Suprapubic skin (tissue), 4 donors: ENCODE measurements around the gene KIAA1217. TPM values are rescaled to one million over a fixed set of nuclear protein-coding genes. Genes with fewer than 3 reads are reported as not detected.

ENCODE experiments used
- DNase-seq, 2 donors: peaks; one replicate each; pipeline ENCODE4 v3.0.0-alpha.2; 2019; ENCODE audit warnings: low spot score in 2 of 2
- H3K27ac ChIP-seq: fragments of 200-600 bp; sonication (generic); one replicate; pipeline ENCODE4 v1.5.1; 2019
- H3K27me3 ChIP-seq: fragments of 200-600 bp; sonication (generic); one replicate; pipeline ENCODE4 v1.5.1; 2019
- H3K36me3 ChIP-seq: fragments of 200-600 bp; sonication (generic); one replicate; pipeline ENCODE4 v1.5.1; 2019
- H3K4me1 ChIP-seq: fragments of 200-600 bp; sonication (generic); one replicate; pipeline ENCODE4 v1.5.1; 2019
- H3K4me3 ChIP-seq: fragments of 200-600 bp; sonication (generic); one replicate; pipeline ENCODE4 v1.5.1; 2019; ENCODE audit warnings: mild to moderate bottlenecking
- H3K9me3 ChIP-seq: fragments of 200-600 bp; sonication (generic); one replicate; pipeline ENCODE4 v1.5.1; 2019
- CTCF ChIP-seq, 2 donors: fragments of 200-600 bp in 1 of 2; fragments of 450-650 bp in 1 of 2; sonication (generic) in 1 of 2; IDR thresholded peaks; one replicate each; pipeline ENCODE4 v1.5.1; 2016 to 2019; ENCODE audit warnings: antibody characterized with exemption in 2 of 2, mild to moderate bottlenecking in 1 of 2, moderate library complexity in 1 of 2
- EP300 ChIP-seq: sonication (generic); formaldehyde crosslinking; IDR thresholded peaks from one replicate; pipeline ENCODE4 v1.6.1; 2017; ENCODE audit warnings: antibody characterized with exemption
- POLR2A ChIP-seq, 2 donors: fragments of 450-650 bp; IDR thresholded peaks; one replicate each; pipeline ENCODE4 v1.6.1; 2017; ENCODE audit warnings: antibody characterized with exemption in 2 of 2, mild to moderate bottlenecking in 2 of 2, moderate library complexity in 2 of 2
- POLR2AphosphoS5 ChIP-seq, 3 donors: sonication (generic); formaldehyde crosslinking; IDR thresholded peaks; one replicate each; pipeline ENCODE4 v1.6.1; 2017; ENCODE audit warnings: antibody characterized with exemption in 3 of 3
- WGBS: methylation state at CpG from one replicate; pipeline ENCODE4 v1.1.5; 2018; 5-methylcytosine and 5-hydroxymethylcytosine counted together
- total RNA-seq, 4 donors: library from RNA; depleted of rRNA; stranded (reverse); fragments of >200 nt; gene quantifications; one replicate each; pipeline ENCODE4 v1.1.0, GENCODE V29; 2016

KIAA1217 gene
- total RNA-seq, 4 donors from 2014 or later: 59.2 to 109 (median 72.1) TPM

GRCh38 chr10:24469993-24470392, 261.1 kb downstream of the KIAA1217 start:
- H3K36me3 ChIP-seq: peaks cover 24% of the 10 kb centered on the region
- TF ChIP-seq EP300 (no peak), CTCF (IDR thresholded peaks at IDR 0.05) (no peak), POLR2A (IDR thresholded peaks at IDR 0.05) (no peak), POLR2AphosphoS5 (IDR thresholded peaks at IDR 0.05) (no peak)
- peaks cover 20% of the 10 kb centered on the region for H3K4me1 ChIP-seq
- H3K27me3 ChIP-seq: no peaks in the 10 kb centered on the region
- H3K27ac ChIP-seq: no peak overlapping the region
- 86% methylated on average over 8 of the region's 8 CpGs for WGBS
- H3K4me3 ChIP-seq: no peak overlapping the region
- no peak for DNase-seq
- no peaks in the 10 kb centered on the region for H3K9me3 ChIP-seq

GRCh38 chr10:24475598-24475997, 266.7 kb downstream of the KIAA1217 start:
- WGBS: 92% methylated on average over 3 of the region's 3 CpGs
- TF ChIP-seq POLR2A (IDR thresholded peaks at IDR 0.05) (no peak), EP300 (no peak), CTCF (IDR thresholded peaks at IDR 0.05) (no peak), POLR2AphosphoS5 (IDR thresholded peaks at IDR 0.05) (no peak)
- Histone ChIP-seq H3K4me1 (no peaks in the 10 kb centered on the region), H3K36me3 (peaks cover 28% of the 10 kb centered on the region), H3K4me3 (no peak overlapping the region), H3K9me3 (peaks cover 6% of the 10 kb centered on the region), H3K27me3 (no peaks in the 10 kb centered on the region), H3K27ac (no peak overlapping the region)
- DNase-seq: no peak

GRCh38 chr10:24476913-24477701, 268.2 kb downstream of the KIAA1217 start:
- H3K27ac ChIP-seq: no peak overlapping the region
- no peak for DNase-seq
- H3K27me3 ChIP-seq: no peaks in the 10 kb centered on the region
- H3K36me3 ChIP-seq: peaks cover 28% of the 10 kb centered on the region
- H3K4me1 ChIP-seq: no peaks in the 10 kb centered on the region
- H3K4me3 ChIP-seq: no peak overlapping the region
- 91% methylated on average over 2 of the region's 2 CpGs for WGBS
- TF ChIP-seq POLR2A (IDR thresholded peaks at IDR 0.05): no peak
- no peak for TF ChIP-seq POLR2AphosphoS5 (IDR thresholded peaks at IDR 0.05)
- no peak for TF ChIP-seq CTCF (IDR thresholded peaks at IDR 0.05)
- TF ChIP-seq EP300: no peak
- peaks cover 6% of the 10 kb centered on the region for H3K9me3 ChIP-seq

- no peak for TF ChIP-seq POLR2AphosphoS5 (IDR thresholded peaks at IDR 0.05)
- no peak for TF ChIP-seq CTCF (IDR thresholded peaks at IDR 0.05)
- TF ChIP-seq POLR2A (IDR thresholded peaks at IDR 0.05): no peak
- Histone ChIP-seq H3K4me1 (peaks cover 5% of the 10 kb centered on the region), H3K27me3 (no peaks in the 10 kb centered on the region), H3K27ac (no peak overlapping the region), H3K4me3 (no peak overlapping the region), H3K36me3 (peaks cover 22% of the 10 kb centered on the region), H3K9me3 (peaks cover 6% of the 10 kb centered on the region)
- WGBS: 89% methylated on average over 3 of the region's 3 CpGs
- DNase-seq: no peak
Measured at GRCh38 chr10:24477915-24478314, 269.0 kb downstream of the KIAA1217 start.

GRCh38 chr10:24479806-24480205, 270.9 kb downstream of the KIAA1217 start:
- no peak overlapping the region for H3K4me3 ChIP-seq
- WGBS: 72% methylated on average over 4 of the region's 4 CpGs
- peaks cover 6% of the 10 kb centered on the region for H3K9me3 ChIP-seq
- no peak for TF ChIP-seq POLR2AphosphoS5 (IDR thresholded peaks at IDR 0.05)
- no peak for TF ChIP-seq POLR2A (IDR thresholded peaks at IDR 0.05)
- no peak for TF ChIP-seq EP300
- TF ChIP-seq CTCF (IDR thresholded peaks at IDR 0.05): no peak
- peaks cover 22% of the 10 kb centered on the region for H3K4me1 ChIP-seq
- H3K27me3 ChIP-seq: no peaks in the 10 kb centered on the region
- no peak overlapping the region for H3K27ac ChIP-seq
- no peak for DNase-seq
- H3K36me3 ChIP-seq: peaks cover 6% of the 10 kb centered on the region
